ENCODE data around the gene CD59.

Gene CD59

GRCh38 chr11:33703234-33703633 lies 33.0 kb downstream of the CD59 start:
- TF ChIP-seq CTCF (conservative IDR thresholded peaks at IDR 0.05) (no peak), ZFX (IDR thresholded peaks at IDR 0.05) (no peak)
- H3K27ac ChIP-seq: no peak overlapping the region

GRCh38 chr11:33701302-33702230 lies 34.7 kb downstream of the CD59 start:
- no peak for TF ChIP-seq ZFX (IDR thresholded peaks at IDR 0.05)
- TF ChIP-seq CTCF (conservative IDR thresholded peaks at IDR 0.05): no peak
- H3K27ac ChIP-seq: peak overlapping the region; percentile 11; the same call in 1 of the 2 replicates

- peak within 1 kb of the TSS; percentile 11; the same call in 1 of the 2 replicates for H3K27ac ChIP-seq
These were observed 35.5 kb downstream of the CD59 start, which contains the start of gene C11orf91 for GRCh38 chr11:33700502-33701271. TSS of gene C11orf91 (minus strand) at chr11:33700826. CDS start at chr11:33700740, 86 bp downstream.

GRCh38 chr11:33700063-33700501 lies 36.1 kb downstream of the CD59 start:
- no peak overlapping the region for H3K27ac ChIP-seq

More at GRCh38 chr11:33700502-33701271, 35.5 kb downstream of the CD59 start, which contains the start of gene C11orf91:
- TF ChIP-seq ZFX (IDR thresholded peaks at IDR 0.05) (no peak), CTCF (conservative IDR thresholded peaks at IDR 0.05) (no peak)

GRCh38 chr11:33699515-33700062 lies 36.6 kb downstream of the CD59 start:
- no peak overlapping the region for H3K27ac ChIP-seq
- TF ChIP-seq CTCF (conservative IDR thresholded peaks at IDR 0.05) (no peak), ZFX (IDR thresholded peaks at IDR 0.05) (no peak)

More at GRCh38 chr11:33700063-33700501, 36.1 kb downstream of the CD59 start:
- TF ChIP-seq CTCF (conservative IDR thresholded peaks at IDR 0.05) (no peak), ZFX (IDR thresholded peaks at IDR 0.05) (no peak)

GRCh38 chr11:33698921-33699320 lies 37.3 kb downstream of the CD59 start:
- H3K27ac ChIP-seq: no peak overlapping the region

More at GRCh38 chr11:33698921-33699320, 37.3 kb downstream of the CD59 start:
- no peak for TF ChIP-seq ZFX (IDR thresholded peaks at IDR 0.05)
- no peak for TF ChIP-seq CTCF (conservative IDR thresholded peaks at IDR 0.05)
